ENCODE results near the gene MAD2L2.

Gene MAD2L2

GRCh38 chr1:11681071-11681771 is at the start of gene MAD2L2:
MAD2L2 (minus strand) TSS chr1:11681148; CDS start chr1:11680601, 547 bp downstream.
- DNase-seq (ENCODE audit: low read depth in 2 of 2), result peak; percentile 87 to 91

- DNase-seq (ENCODE audit: low read depth in 2 of 2), result no peak
Observed at GRCh38 chr1:11730429-11730891, 49.5 kb upstream of the MAD2L2 start.

DNA sequence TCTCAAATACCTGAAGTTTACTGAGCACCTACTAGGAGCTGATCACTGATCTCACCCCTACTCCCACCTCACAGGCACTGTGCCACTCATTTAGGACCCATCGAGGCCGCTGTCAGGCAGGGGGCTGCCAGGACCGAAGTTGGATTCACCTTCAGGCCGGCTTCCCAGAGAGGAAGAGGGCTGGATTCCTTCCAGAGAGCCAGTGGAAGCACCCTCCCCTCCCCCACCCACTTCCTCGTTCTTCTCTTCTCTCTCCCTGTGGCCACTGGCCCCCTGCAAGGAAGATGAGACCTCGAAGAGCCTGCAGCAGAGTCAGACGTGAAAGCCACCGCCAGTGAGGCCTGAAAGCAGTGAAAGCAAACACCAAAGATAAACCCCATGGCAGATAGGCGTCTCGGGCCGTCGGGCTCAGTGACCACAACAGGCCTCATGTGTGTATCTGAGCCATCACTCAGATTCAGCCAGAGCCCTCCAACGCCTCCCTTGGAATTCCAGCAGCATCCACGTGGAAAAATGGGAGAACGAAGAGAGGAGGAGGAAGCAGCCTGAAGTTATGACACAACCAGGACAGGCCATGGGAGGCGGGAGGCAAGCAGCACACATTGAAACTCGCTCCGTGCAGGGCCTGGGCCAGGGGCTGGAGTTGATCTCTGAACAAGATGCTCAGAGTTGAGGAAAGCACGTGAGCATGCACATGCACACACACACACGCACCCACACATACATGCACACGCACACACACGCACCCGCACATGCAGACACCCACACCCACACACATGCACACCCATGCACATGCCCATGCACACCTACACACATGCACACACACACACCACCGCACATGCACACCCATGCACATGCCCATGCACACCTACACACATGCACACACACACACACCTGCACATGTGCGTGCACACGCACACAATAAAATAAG is 48.8 kb upstream of the MAD2L2 start:
- no peak for DNase-seq (ENCODE audit: low read depth in 2 of 2)

DNA sequence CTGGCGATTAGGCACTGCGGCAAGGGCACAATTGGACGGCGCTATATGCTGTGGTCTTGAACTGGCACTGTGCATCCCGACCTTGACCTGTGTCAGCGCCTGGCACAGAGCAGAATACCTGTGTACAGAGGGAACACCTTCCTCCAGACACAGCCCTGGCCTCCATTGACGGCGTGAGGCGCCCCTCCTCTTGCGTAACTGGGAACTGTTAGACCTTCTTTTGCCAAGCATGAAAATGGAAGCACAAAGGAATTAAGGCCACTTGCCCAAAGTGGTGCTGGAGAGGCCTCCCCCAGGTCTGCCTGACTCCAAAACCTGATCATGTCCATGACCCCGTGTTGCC is 48.2 kb upstream of the MAD2L2 start:
- no peak for DNase-seq (ENCODE audit: low read depth in 2 of 2)

- DNase-seq (ENCODE audit: low read depth in 2 of 2), result no peak
Observed at GRCh38 chr1:11728126-11728806, 47.3 kb upstream of the MAD2L2 start.

GRCh38 chr1:11727119-11727518 is 46.2 kb upstream of the MAD2L2 start:
- no peak for DNase-seq (ENCODE audit: low read depth in 2 of 2)

GRCh38 chr1:11725616-11726015 is 44.7 kb upstream of the MAD2L2 start:
- DNase-seq (ENCODE audit: low read depth in 2 of 2), result no peak

- DNase-seq (ENCODE audit: low read depth in 2 of 2), result no peak
Observed at GRCh38 chr1:11722538-11722937, 41.6 kb upstream of the MAD2L2 start.

GRCh38 chr1:11721311-11721710 is 40.4 kb upstream of the MAD2L2 start:
- no peak for DNase-seq (ENCODE audit: low read depth in 2 of 2)

GRCh38 chr1:11720525-11720924 is 39.6 kb upstream of the MAD2L2 start:
- DNase-seq (ENCODE audit: low read depth in 2 of 2), result no peak

GRCh38 chr1:11720033-11720376 is 39.1 kb upstream of the MAD2L2 start:
- DNase-seq (ENCODE audit: low read depth in 2 of 2), result no peak

DNA sequence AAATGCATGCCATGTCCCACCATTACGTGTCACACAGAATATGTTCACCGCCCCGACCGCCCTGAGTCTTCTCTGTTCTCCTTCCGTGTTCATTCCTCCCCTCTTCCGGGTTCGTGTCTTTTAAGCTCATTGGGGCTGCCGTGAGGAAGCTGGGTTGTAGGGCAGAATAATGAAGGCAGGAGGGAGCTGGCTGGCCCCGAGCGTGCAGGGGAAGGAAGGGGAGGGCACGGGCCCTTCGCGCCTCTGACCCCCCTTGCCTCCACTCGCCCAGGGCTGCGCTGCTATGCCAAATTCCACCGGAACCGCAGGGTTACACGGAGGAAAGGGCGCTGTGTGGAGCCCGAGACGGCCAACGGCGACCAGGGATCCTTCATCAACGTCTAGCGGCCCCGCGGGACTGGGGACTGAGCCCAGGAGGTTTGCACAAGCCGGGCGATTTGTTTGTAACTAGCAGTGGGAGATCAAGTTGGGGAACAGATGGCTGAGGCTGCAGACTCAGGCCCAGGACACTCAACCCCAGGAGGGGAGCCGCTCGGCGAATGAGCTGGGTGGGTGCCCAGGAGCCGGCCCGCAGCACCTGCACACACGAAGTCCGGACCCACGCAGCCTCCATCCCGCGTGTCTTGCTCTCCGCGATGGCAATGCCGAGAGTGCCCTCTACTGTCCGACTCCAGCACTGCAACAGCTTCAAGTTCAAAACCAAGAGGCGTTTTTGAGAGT is 38.5 kb upstream of the MAD2L2 start:
- DNase-seq (ENCODE audit: low read depth in 2 of 2), result peak; percentile 58 to 78

- DNase-seq (ENCODE audit: low read depth in 2 of 2), result no peak
Observed at GRCh38 chr1:11714831-11715575, 34.1 kb upstream of the MAD2L2 start.

GRCh38 chr1:11713095-11713494 is 32.1 kb upstream of the MAD2L2 start:
- no peak for DNase-seq (ENCODE audit: low read depth in 2 of 2)

- DNase-seq (ENCODE audit: low read depth in 2 of 2), result no peak
Observed at GRCh38 chr1:11712285-11712684, 31.3 kb upstream of the MAD2L2 start.

DNA sequence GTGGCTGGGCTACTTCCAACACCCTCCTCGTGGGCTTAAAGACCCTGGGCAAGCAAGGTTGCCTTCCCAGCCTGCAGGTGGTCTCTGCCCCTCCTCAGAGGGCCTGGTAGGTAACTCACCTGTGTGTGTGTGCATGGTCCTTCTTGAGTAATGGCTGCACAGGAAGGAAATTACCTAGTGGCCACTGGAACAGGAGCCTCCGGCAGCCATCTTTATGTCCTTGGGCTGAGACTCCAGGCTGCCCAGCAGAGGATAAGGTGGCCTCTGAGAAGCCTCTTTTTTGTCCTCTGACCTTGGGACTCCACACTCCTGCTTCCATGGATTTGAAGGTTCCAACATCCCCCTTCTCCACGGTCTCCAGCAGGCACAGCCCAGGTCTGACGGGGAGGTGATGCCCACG is 30.5 kb upstream of the MAD2L2 start:
- DNase-seq (ENCODE audit: low read depth in 2 of 2), result no peak

GRCh38 chr1:11708554-11709350 is 27.8 kb upstream of the MAD2L2 start:
- no peak for DNase-seq (ENCODE audit: low read depth in 2 of 2)

DNA sequence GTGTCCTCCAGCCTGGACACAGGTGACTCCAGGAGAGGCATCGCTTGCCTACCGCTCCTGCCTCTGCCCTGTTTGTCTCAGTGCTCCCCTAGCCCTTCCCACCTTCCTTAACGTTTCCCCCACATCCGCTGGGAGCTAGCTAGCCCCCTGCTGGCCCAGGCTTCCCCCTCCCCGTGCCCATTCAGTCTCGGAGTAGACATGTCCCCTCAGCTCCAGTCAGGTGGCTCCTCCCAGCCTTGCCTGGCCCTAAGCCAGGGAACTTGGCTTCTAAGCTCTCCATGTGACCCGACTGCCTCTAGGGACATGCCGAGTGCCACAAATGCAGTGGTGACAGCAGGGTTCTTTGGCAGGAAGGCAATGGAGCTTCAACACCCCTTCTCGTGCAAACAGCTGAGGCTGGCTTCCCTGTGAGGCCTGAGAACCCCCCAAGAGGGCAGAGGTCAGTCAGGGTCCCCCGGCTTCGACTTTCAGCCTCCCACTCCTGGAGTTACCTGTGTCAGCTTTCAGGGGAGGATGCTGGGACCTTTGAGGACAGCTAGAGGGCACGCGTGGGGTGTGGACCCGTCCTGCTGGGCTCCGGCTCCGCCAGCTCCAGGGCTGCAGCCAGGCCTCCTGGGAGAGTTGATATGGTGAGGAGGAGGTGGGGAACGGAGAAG is 26.8 kb upstream of the MAD2L2 start:
- DNase-seq (ENCODE audit: low read depth in 2 of 2), result no peak

DNA sequence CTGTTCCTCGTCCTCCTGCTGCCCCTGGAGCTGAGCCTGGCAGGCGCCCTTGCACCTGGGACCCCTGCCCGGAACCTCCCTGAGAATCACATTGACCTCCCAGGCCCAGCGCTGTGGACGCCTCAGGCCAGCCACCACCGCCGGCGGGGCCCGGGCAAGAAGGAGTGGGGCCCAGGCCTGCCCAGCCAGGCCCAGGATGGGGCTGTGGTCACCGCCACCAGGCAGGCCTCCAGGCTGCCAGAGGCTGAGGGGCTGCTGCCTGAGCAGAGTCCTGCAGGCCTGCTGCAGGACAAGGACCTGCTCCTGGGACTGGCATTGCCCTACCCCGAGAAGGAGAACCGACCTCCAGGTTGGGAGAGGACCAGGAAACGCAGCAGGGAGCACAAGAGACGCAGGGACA is 25.3 kb upstream of the MAD2L2 start:
- DNase-seq (ENCODE audit: low read depth in 2 of 2), result no peak

DNA sequence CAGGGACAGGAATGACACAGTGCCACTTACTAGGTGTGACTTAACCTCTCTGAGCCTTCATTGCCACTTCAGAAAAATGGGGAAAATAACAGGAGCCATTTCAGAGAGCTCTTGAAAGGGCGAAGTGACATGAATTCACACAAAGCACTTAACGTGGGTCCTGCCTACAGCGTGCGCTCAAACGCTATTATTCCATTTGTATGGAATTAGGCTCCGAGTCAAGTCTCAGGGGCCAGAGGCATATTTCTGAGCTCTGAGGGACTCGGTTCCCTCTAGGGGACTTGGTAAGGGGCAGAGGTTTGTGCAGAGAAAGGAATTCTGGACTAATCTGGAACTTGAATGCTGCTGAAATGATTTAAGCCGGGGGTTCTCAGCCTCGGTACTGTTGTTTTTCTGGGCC is 24.6 kb upstream of the MAD2L2 start:
- DNase-seq (ENCODE audit: low read depth in 2 of 2), result no peak
